ENCODE data around the gene ZNF335.

Gene ZNF335

DNA sequence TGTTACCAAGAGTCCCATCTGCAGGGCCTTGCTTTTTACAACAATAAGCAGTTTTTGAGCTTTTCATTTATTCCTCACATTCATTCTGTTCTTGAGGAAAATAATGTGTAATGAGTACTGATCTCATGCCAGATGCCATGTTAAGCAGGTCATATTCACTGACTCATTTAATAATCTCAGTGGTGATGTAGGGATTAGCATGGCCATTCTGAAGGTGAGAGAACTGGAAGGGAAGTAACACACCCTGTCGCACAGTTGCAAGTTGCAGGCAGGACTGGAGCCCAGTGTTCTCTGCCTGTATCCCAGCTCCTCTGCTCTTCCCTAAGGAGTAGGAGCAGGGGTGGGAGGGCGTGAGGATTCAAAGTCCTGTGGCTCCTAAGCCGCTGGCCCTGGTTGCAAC is 31.9 kb downstream of the ZNF335 start:
- no peak for DNase-seq
- intact Hi-C loops (cut with DNase I), result no loop called here

DNA sequence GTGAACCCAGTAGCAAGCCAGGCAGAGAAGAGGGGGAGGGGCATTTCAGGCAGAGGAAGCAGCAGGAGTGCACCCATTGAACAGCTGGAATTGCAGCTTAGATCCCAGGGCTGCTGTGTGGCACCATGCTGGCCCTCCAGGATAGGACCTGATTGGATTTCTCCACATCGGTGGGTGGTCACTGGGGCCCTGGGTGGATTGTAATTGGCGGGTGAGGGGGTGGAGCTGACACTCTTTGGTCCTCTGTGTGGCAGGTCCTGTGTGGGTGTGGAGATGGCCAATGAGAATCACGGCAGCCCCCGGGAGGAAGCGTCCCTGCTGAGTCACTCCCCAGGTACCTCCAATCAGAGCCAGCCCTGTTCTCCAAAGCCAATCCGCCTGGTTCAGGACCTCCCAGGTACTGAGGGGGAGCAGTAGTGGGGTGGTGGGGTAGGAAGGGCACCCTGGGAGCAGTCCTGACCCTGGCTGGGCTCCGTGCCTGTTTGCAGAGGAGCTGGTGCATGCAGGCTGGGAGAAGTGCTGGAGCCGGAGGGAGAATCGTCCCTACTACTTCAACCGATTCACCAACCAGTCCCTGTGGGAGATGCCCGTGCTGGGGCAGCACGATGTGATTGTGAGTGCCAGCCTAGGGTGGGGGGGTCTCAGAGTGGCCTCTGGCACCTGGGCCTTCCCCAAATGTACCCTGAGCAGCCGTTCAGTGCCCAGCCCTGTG is 33.1 kb downstream of the ZNF335 start:
- DNase-seq, result peak in 1 of 10 donors; percentile 69
- intact Hi-C loops (cut with DNase I), result loop anchor here (10.0 kb wide), 1 partner anchor 144 kb away; the partner anchor contains the start of genes DNTTIP1 and WFDC3

DNA sequence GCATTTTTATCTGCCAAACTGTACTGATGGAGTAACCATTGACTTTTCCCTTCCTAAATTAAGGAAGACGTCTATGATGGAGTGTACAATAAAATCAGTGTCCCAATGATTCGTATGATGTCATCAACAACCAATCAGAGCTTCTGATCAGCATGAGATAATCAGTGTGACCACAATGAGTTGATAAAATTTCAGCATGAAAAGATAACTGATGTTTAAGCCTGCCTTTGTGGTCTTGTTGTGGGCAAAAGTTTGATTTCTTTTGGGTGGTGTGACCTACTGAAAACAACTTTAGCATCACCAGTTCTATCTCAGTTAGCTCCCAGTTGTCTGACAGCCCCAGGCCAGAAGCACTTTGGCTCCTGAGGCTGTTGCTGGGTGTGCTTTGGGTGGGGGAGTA is 34.2 kb downstream of the ZNF335 start:
- peak in 1 of 10 donors; percentile 0 for DNase-seq
- intact Hi-C loops (cut with DNase I), result loop anchor here (10.0 kb wide), 1 partner anchor 143 kb away; the partner anchor contains the start of genes DNTTIP1 and WFDC3

DNA sequence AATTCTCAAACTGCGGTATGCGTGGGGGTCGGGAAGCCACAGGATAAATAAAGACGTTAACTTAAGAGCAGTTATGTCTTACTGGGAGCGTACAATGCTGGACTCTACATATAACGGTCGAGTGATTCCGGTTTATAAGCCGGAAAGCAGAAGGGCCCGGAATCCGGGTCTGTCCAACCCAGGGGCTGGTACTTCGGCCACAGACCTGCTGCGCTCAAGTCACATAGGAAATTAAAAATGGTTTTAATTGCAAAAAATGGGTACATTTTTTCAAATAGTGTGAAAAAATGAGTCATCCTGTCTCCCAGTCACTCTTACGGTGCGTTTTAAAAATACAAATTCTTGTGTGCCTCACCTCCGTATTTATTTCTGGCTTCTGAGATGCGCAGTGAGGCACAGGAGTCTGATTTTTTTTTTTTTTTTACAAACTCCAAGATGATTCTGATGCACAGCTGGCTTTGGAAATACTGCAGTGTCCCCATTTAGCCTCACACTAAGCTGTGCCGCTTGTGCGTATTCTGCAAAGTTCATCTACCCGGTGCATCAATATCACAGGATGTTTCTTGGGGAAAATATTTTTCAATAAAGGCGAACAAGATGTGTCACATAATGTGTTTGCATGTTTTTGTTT is 36.5 kb downstream of the ZNF335 start:
- intact Hi-C loops (cut with DNase I), result loop anchor here (2.0 to 10.0 kb wide), 2 partner anchors 37 to 141 kb away; partner anchors contain the start of genes DNTTIP1, WFDC3 and ZNF335
- peak in 1 of 10 donors; percentile 42 for DNase-seq

DNA sequence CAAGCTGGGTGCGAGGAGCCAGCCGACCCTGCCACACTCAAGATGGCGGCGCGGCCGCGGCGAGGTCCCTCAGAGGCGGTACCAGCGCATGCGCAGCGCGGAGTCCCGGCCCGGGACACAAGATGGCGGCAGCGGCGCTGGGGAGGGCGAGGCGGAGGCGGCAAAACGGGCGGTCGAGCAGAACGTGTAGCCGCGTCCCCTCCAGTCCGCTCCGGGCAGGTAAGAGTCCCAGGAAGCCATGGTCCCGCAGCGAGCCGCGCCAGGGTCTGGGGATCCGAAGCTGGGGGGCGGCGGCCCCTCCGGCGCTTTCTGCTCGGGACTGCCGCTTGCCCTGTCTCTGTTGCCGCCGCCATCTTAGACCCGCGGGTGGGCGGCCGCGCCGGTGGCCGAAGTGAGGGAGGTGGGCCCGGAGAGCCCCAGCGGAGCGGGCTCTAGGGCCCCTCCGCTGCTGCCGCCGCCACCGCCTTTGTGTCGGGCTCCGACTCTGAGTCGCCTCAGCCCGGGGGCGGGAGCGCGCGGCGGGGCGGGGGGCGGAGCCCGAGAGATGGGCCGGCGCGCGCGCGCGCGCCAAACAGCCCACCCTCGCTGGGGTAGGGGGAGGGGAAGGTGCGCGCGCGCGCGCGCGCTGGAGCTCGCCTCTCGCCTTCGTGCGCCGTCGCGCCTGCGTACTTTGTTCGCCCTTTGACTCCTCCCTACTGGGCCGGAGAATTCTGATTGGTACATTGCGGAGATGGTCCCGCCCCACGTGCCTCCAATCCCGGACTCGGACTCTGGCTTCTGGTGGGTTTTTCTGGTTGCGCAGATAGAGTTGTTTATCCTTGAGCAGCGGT is 37.2 kb downstream of the ZNF335 start, which contains the start of gene PCIF1:
Gene PCIF1 (plus strand): TSS at position 98 of the 830 bp plus-strand sequence. CDS start 4,317 bp downstream, outside the sequence.
- peak; percentile 93 to 100 (median 97) for DNase-seq
- intact Hi-C loops (cut with DNase I), result loop anchor here (2.0 to 10.0 kb wide), 3 partner anchors 38 to 140 kb away; partner anchors contain the start of genes CTSA, DNTTIP1, NEURL2 and WFDC3

DNA sequence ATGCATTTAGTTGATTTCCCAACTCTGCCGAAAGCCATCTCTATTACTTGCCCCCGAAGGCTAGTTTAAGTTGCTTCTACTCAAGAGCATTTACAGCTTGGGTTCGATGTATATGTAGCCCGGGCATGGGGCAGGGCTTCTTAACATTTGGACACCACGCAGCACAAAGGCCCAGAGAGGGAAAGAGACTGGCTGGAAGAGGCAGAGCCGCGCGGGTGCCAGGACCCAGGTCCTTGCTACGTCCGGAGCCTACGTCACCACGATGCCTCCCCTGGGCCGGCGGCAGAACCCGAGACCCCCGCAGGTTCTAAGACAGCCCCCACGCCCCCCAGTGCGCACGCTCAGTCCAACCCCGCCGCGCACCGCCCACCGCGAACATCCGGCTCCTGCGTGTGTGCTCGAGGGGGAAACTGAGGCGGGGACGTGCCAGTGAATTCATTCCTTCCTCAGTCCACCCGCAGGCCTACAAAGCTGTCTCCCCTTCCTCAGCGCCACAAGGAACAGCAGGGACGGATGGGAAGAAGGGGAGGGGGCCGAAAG is 37.9 kb downstream of the ZNF335 start:
- intact Hi-C loops (cut with DNase I), result loop anchor here (2.0 to 10.0 kb wide), 3 partner anchors 39 to 139 kb away; partner anchors contain the start of genes CTSA, DNTTIP1, NEURL2 and WFDC3
- DNase-seq, result peak in 9 of 10 donors; percentile 66 to 95 (median 79)

DNA sequence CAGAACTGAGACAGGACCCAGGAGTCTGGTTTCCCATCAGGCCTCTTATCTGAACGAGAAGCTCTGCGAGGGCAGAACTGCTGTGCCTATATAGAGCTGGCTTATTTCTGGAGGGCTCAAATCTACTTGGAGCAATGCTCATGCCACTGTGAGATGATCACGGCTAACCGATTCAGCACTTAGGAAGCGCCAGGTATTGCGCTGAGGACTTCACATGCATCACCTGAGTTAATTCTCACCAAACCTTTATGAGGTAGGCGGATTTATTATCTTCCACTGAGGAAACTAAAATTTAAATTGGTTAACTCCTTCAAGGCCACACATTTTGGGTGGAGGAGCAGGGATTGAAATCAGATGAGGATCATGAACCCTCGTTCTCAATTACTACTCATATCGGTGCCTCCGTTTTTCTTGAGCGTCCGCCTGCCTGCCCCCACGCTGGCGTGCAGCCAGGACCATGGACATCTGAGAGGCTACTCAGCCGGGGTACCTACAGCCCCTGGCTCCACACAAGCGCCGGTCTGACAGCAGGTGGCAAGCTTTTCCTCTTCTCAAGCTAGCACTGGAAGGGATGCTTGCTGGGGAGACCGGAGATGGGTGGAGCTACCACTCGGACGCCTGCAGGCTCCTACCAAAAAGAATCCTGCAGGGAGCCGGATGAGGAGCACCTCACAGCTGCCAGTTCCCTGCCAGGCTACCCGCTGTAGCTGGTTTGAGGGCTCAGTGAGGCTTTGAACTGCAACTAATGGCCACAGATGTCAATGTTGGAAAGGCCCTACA is 38.5 kb downstream of the ZNF335 start:
- intact Hi-C loops (cut with DNase I), result loop anchor here (2.0 to 10.0 kb wide), 3 partner anchors 39 to 139 kb away; partner anchors contain the start of genes CTSA, DNTTIP1, NEURL2 and WFDC3
- peak; percentile 49 to 97 (median 75) for DNase-seq

DNA sequence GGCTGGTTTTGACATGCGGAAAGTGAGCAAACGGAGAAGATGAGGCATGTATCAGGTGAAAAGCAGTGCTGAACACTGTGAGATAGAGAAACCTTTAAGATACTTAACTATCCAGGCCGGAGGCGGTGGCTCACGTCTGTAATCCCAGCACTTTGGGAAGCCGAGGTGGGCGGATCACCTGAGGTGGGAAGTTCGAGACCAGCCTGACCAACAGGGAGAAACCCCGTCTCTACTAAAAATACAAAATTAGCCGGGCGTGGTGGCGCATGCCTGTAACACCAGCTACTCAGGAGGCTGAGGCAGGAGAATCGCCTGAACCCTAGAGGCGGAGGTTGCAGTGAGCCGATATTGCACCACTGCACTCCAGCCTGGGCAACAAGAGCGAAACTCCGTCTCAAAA is 40.3 kb downstream of the ZNF335 start:
- peak in 2 of 10 donors; percentile 48 to 65 for DNase-seq
- intact Hi-C loops (cut with DNase I), result loop anchor here (5.0 to 10.0 kb wide), 2 partner anchors 39 to 137 kb away; partner anchors contain the start of genes CTSA, DNTTIP1, NEURL2 and WFDC3

DNA sequence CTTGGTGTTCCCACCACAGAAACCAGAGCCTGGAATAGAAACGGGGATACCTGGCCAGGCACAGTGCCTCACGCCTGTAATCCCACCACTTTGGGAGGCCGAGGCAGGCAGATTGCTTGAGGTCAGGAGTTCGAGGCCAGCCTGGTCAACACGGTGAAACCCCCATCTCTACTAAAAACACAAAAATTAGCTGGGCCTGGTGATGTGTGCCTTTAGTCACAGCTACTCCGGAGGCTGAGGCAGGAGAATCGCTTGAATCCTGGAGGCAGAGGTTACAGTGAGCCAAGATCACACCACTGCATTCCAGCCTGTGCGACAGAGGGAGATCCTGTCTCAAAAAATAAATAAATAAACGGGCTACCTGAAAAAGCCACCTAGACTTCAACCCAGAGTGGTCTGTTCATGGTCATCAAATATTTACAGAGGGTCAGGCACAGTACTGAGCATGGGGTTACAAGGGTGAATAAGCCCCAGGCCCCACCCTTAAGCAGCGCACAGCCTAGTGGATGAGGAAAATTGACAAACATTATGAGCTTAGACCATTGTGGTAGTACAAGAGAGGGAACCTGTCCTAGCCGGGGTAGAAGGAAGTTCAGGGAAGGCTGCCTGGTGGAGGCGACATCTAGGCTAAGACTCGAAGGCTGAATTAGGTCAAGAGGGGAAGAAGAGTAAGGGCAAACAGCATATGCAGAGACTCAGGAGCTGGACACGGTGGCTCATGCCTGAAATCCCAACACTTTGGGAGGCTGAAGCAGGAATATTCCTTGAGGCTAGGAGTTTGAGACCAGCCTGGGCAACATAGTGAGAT is 44.7 kb downstream of the ZNF335 start:
- intact Hi-C loops (cut with DNase I), result no loop called here
- DNase-seq, result no peak

DNA sequence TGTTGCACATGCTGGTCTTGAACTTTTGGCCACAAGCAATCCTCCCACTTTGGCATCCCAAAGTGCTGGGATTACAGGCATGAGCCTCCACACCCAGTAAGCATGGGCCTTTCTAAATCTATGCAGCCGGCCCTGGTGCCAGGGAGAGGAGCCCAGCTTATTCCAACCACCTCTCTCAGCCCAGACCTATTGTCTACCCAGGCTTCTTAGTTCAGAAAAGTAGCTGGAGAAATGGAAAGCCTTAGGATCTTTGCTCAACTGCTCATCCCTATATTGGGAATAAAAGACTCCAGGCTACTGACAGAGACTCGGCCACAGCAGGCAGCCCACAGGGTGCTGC is 45.3 kb downstream of the ZNF335 start:
- intact Hi-C loops (cut with DNase I), result no loop called here
- DNase-seq, result no peak

DNA sequence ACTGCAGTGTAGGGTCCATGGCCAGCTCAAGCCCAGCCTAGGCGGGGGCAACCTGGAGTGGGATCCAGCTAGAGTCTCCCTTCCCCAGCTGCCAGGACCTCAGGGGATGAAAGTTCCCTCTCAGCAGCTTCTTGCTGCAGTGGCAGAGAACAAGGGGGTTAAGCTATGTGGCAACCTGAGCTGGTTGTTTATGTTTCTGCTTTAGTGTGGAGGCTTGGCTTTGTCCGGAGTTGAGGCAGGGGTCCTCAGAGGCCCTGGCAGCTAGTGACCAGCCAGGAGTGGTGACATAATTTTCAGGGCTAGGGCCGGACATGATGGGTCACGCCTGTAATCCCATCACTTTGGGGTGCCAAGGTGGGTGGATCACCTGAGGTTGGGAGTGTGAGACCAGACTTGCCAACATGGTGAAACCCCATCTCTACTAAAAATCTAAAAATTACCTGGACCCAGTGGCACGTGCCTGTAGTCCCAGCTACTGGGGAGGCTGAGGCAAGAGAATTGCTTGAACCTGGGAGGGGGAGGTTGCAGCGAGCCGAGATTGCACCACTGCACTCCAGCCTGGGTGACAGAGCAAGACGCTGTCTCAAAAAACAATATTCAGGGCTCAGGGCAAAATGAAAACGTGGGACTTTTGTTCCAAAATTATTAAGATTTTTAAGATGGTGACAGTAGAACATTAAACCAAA is 46.0 kb downstream of the ZNF335 start:
- intact Hi-C loops (cut with DNase I), result no loop called here
- no peak for DNase-seq

DNA sequence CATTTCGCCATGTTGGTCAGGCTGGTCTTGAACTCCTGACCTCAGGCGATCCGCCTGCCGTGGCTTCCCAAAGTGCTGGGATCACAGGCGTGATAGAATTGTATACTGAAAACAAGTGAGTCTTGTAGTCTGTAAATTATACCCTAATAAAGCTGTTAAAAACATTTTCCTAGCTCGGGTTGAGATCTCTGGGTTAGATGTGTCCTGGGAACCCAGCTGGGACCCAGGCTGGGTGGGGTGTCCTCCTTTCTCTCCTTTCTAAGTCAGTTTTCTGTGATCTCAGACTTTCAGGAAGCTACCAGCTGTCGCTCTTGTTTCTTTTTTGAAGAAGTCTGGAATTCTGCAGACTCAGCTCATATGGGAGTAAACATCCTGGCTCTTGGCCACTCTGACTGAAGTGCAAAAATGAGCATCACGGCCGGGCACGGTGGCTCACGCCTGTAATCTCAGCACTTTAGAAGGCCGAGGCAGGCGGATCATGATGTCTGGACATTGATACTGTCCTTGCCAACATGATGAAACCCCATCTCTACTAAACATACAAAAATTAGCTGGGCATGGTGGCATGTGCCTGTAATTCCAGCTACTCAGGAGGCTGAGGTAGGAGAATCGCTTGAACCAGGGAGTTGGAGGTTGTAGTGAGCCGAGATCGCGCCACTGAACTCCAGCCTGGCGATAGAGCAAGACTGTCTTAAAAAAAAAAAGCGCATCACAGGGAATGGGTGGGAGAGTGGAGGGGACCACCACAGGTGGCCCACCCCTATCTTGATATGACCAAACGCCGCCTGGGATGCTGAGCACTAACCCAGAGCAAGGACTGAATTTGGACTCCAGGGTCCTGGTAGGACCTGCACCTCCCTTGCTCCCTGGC is 47.4 kb downstream of the ZNF335 start:
- no peak for DNase-seq
- intact Hi-C loops (cut with DNase I), result no loop called here

DNA sequence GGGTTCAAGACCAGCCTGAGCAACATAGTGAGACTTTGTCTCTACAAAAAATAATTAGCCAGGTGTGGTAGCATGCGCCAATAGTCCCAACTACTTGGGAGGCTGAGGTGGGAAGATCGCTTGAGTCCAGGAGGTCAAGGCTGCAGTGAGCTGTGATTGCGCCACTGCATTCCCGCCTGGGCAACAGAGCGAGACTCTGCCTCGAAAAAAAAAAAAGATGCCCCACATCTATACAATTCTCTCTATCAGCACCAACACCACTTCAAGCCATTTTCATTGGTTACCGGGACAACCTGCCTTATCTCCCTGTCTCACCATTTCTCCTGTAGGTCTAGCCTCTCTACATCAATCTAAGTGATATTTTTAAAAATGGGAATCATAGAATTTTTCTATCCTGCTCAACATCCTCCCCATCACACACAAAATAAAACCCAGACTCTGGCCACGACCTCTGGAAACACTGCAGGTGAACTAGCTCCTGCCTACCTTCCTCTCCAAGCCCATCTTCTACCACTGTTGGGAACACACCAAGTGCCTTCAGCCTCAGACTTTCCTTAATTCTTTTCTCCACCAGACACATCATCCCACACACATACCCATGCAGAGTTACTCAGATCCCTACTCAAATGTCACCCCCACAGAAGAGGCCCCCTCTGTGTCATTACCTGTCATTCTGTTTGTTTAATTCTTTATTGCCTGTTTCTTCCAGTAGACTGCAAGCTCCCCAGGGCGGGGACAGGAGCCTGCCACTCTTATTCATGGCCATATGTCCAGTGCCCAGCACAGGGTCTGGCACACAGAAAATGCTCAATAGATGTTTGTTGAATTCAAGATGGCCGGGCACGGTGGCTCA is 50.4 kb downstream of the ZNF335 start:
- intact Hi-C loops (cut with DNase I), result no loop called here
- peak in 1 of 10 donors; percentile 0 for DNase-seq

DNA sequence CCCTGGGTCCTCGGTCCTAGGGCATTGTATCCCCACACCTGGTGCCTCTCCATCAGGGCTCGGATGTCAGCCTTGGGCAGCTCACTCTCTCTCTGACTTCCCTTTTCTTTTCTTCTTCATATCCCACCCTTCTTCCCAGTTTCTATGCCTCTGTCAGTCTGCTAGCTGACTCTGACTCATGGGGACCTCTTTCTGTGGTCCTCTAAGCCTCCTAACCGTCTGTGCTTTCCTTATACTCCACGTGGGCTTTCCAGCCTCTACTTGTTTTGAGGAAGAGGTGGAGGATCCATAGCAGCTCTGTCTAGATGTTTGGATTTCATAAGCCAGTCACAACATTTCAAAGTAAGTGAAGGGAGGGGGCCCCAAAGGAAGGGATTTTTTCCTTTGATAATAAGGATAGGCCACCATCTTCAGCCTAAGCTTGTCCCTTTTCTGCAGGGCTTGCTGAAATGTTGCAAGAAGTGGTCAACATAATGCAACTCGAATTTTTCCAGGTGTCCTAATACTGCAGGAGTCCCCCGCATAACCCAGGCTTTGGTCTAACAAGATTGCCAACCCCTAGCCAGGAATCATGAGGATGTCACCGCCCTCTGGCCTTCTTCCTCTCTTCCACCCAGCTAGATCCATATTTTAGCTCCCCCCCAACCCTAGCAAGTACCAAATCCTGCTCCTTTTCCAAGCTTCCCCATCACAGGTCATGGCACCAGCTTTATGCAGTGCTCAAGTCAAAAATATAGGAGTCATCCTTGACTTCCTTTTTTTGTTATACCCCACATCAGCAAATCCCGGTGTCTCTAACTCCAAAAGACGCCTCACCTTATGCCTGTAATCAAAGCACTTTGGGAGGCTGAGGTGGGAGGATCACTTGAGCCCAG is 51.3 kb downstream of the ZNF335 start:
- intact Hi-C loops (cut with DNase I), result no loop called here
- peak in 1 of 10 donors; percentile 39 for DNase-seq

All from posterior cingulate gyrus (tissue), 11 donors.